KOPT-K1 (cell line): ENCODE results near the gene BABAM2.

Experiments
- H3K27ac ChIP-seq: fragments of 200-600 bp; sonication (generic); 2 replicates; pipeline ENCODE4 v1.5.1; 2016; ENCODE audit warnings: antibody characterized with exemption, mild to moderate bottlenecking, low read depth, low read length; ENCODE audit not compliant: poor library complexity, severe bottlenecking
- H3K36me3 ChIP-seq: fragments of 200-600 bp; sonication (generic); 2 replicates; pipeline ENCODE4 v1.5.1; 2017; ENCODE audit warnings: antibody characterized with exemption, mild to moderate bottlenecking, low read length, moderate library complexity; ENCODE audit not compliant: insufficient read depth
- H3K9me3 ChIP-seq: fragments of 200-600 bp; sonication (generic); 2 replicates; pipeline ENCODE4 v1.5.1; 2017; ENCODE audit warnings: antibody characterized with exemption, low read length, mild to moderate bottlenecking; ENCODE audit not compliant: insufficient read depth, poor library complexity, severe bottlenecking

BABAM2 gene

GRCh38 chr2:28283861-28284260, 393.3 kb downstream of the BABAM2 start:
- Histone ChIP-seq H3K9me3 (no peaks in the 10 kb centered on the region), H3K36me3 (no peaks in the 10 kb centered on the region), H3K27ac (no peak overlapping the region)

GRCh38 chr2:28286678-28287077, 396.1 kb downstream of the BABAM2 start:
- Histone ChIP-seq H3K9me3 (no peaks in the 10 kb centered on the region), H3K36me3 (no peaks in the 10 kb centered on the region), H3K27ac (no peak overlapping the region)

GRCh38 chr2:28287256-28287915, 396.9 kb downstream of the BABAM2 start:
- Histone ChIP-seq H3K36me3 (no peaks in the 10 kb centered on the region), H3K27ac (no peak overlapping the region), H3K9me3 (no peaks in the 10 kb centered on the region)

GRCh38 chr2:28288620-28289019, 398.1 kb downstream of the BABAM2 start:
- Histone ChIP-seq H3K9me3 (no peaks in the 10 kb centered on the region), H3K27ac (no peak overlapping the region), H3K36me3 (no peaks in the 10 kb centered on the region)

DNA sequence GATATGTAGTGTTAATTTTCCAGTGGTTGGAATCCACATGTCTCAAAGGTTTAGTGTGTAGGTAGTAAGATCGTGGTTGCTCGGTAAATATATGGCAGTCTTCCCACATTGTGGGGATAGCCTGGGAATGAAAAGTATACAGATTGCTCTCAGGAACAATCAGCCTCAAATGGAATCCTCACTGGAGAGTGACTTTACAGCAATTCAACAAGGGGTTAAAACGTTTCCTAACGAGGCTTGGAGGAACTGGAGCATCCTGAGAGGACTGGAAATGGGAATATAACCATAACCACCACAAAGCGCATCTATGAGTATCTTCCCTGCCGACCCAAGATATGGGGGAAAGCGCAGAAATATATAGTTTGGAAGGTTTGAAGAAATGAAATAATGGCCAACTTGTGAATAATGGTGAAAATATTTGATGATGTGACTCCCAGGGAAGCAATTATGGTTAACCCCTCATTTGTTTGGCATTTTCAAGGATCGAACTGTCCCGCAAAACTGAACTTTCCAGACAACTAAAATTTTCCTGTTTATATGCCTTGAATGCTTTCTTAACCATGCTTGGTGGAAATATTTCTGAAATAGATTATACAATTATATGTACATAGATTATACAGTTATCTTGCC, 401.4 kb downstream of the BABAM2 start:
- H3K27ac ChIP-seq = no peak overlapping the region
- H3K36me3 ChIP-seq = no peaks in the 10 kb centered on the region
- H3K9me3 ChIP-seq = no peaks in the 10 kb centered on the region

- Histone ChIP-seq H3K36me3 (no peaks in the 10 kb centered on the region), H3K27ac (no peak overlapping the region), H3K9me3 (no peaks in the 10 kb centered on the region)
Measured at GRCh38 chr2:28292491-28292890, 402.0 kb downstream of the BABAM2 start.

- no peak overlapping the region for H3K27ac ChIP-seq
- H3K9me3 ChIP-seq = no peaks in the 10 kb centered on the region
- H3K36me3 ChIP-seq = no peaks in the 10 kb centered on the region
Measured at GRCh38 chr2:28293416-28293815, 402.9 kb downstream of the BABAM2 start.

GRCh38 chr2:28294451-28294850, 403.9 kb downstream of the BABAM2 start:
- no peaks in the 10 kb centered on the region for H3K9me3 ChIP-seq
- no peaks in the 10 kb centered on the region for H3K36me3 ChIP-seq
- H3K27ac ChIP-seq = no peak overlapping the region

- H3K27ac ChIP-seq = no peak overlapping the region
Measured at GRCh38 chr2:28296243-28296642, 405.7 kb downstream of the BABAM2 start.

DNA sequence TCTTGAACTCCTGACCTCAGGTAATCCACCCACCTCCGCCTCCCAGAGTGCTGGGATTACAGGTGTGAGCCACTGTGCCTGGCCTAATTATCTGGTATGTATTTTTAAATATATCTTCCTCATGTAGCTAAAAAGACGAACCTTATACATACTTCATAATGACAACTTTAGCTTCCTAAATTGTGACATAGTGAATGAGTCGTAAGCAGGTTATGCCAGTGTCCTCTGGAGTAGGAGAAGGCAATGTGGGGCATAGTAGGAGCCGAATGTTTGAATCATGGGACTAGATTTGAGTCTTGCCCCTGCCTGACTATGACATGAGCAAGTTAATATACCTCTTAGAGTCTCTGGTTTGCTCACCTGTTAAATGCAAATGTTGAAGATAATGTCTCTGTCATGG, 406.4 kb downstream of the BABAM2 start:
- Histone ChIP-seq H3K27ac (no peak overlapping the region), H3K9me3 (no peaks in the 10 kb centered on the region), H3K36me3 (no peaks in the 10 kb centered on the region)

More at GRCh38 chr2:28296243-28296642, 405.7 kb downstream of the BABAM2 start:
- Histone ChIP-seq H3K36me3 (no peaks in the 10 kb centered on the region), H3K9me3 (no peaks in the 10 kb centered on the region)

DNA sequence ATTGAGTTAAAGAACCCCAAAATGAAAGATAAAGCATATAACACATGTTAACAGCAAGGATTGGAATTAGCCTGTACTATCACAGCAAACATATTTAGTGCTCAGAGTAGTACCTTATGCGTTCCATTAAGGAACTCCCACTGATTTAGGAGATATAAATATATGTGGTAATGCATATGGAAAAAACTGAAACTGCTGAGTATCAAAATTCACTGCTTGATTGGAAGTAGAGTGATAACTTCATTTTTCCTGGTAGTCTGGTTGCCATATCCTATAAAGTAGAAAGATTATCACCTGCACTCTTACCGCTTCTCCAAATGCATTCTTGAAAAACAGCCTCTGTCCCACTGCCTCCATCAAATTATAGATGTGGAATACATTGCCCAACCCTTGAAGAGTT, 407.0 kb downstream of the BABAM2 start:
- no peak overlapping the region for H3K27ac ChIP-seq

GRCh38 chr2:28298406-28298805, 407.9 kb downstream of the BABAM2 start:
- H3K27ac ChIP-seq = no peak overlapping the region
- no peaks in the 10 kb centered on the region for H3K9me3 ChIP-seq
- H3K36me3 ChIP-seq = no peaks in the 10 kb centered on the region

More for the DNA sequence above, 407.0 kb downstream of the BABAM2 start:
- Histone ChIP-seq H3K36me3 (no peaks in the 10 kb centered on the region), H3K9me3 (no peaks in the 10 kb centered on the region)

GRCh38 chr2:28300485-28301341, 410.2 kb downstream of the BABAM2 start:
- Histone ChIP-seq H3K27ac (no peak overlapping the region), H3K9me3 (peaks cover 14% of the 10 kb centered on the region), H3K36me3 (no peaks in the 10 kb centered on the region)

GRCh38 chr2:28305202-28305601, 414.7 kb downstream of the BABAM2 start:
- Histone ChIP-seq H3K36me3 (no peaks in the 10 kb centered on the region), H3K27ac (no peak overlapping the region), H3K9me3 (peaks cover 14% of the 10 kb centered on the region)

DNA sequence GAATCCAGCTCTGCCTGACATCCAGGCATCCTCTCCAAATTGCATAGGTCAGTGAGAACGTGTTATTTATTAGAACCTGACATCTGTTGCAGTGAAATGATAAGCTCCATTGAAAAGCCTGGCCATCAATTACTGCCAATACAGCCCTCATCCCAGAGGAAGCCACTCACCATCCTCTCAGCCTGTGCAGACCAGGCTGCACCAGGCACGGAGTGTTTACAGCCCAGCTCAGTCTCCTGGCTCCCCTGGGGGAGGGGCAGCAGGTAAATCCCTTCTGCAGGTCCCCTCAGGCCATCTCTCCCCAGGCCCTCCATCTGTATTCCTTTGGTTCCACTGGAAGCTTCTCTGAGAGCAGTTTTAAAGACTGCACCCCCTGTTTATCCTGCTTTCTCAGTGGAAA, 419.6 kb downstream of the BABAM2 start:
- Histone ChIP-seq H3K9me3 (peaks cover 6% of the 10 kb centered on the region), H3K27ac (no peak overlapping the region), H3K36me3 (no peaks in the 10 kb centered on the region)
